RWPE1 (cell line): ENCODE measurements around the gene TYRO3.
"Not testable (repeated sequence)": the region's sequence is repeated elsewhere in the genome, so short reads cannot be mapped to it uniquely, and the experiment has no call there.

ENCODE experiments used
- CTCF ChIA-PET: fragments of 350-600 bp; sonication (Branson Sonifier 250); formaldehyde crosslinking; extraction: SDS; loops from one replicate; lab custom pipeline; 2021; lab: Yijun Ruan, JAX
- POLR2A ChIA-PET: fragments of 400-600 bp; formaldehyde crosslinking; extraction: SDS; loops from one replicate; lab custom pipeline; 2020; ENCODE audit warnings: antibody characterized with exemption; ENCODE audit not compliant: low non-redundant PET; lab: Yijun Ruan, JAX
- DNase-seq: peaks from one replicate; pipeline ENCODE4 v3.0.0; 2012; ENCODE audit warnings: low spot score
- H3K27ac ChIP-seq: fragments of 450-650 bp; 2 replicates; pipeline ENCODE4 v1.5.1; 2017
- CTCF ChIP-seq: fragments of 450-650 bp; conservative IDR thresholded peaks from 2 replicates; pipeline ENCODE4 v1.5.1; 2017; ENCODE audit warnings: low read depth, mild to moderate bottlenecking

The TYRO3 gene

DNA sequence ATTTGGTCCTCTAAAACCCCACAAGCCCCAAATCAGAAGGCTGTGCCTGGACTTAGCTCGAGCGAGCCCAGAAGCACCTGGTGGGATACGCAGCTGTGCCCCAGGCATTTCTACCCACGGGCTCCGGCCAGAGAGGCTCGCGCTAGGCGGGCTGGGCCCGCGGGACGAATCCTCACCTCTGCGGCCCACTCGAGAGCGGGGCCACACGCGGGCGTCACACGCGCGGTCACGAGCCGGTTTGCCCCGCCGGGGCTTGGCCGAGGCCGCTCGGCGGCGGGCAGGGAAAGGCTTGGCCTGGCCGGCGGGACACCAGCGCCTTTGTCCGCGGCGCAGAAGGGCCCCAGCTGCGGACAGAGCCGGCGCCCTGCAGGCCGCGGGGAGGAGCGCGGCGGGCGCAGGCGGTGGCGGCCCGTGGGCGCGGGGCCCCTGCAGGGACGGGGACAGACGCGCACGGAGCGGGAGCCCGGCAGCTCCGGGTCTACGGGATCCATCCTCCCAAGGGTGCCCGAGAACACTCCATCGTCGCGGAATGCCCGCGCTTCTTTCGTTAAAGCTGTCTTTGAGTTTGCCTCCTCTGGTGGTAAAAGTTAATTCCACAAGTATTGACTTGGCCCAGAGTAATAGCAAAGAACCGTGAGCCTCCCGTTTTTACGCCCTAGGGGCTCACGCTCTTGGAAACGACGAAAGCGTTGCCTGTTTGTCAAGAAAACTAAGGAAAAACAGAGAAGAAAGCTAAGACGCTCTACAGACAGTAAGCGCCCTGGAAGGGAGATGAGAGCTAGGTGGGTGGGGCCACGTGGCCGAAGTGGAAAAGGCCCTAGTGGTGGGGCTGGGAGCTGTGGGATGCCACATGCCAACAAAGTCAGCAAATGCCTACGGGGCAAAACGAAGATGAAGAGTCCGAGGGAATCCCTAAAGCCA is 26.4 kb downstream of the TYRO3 start:
- ChIA-PET CTCF (interaction anchor here (0.6 to 2.3 kb wide), 8 partner anchors 9 to 119 kb away, joined by 3 to 10 read pairs (median 6); partner anchors contain the start of gene MGA), POLR2A (no interaction called here)

DNA sequence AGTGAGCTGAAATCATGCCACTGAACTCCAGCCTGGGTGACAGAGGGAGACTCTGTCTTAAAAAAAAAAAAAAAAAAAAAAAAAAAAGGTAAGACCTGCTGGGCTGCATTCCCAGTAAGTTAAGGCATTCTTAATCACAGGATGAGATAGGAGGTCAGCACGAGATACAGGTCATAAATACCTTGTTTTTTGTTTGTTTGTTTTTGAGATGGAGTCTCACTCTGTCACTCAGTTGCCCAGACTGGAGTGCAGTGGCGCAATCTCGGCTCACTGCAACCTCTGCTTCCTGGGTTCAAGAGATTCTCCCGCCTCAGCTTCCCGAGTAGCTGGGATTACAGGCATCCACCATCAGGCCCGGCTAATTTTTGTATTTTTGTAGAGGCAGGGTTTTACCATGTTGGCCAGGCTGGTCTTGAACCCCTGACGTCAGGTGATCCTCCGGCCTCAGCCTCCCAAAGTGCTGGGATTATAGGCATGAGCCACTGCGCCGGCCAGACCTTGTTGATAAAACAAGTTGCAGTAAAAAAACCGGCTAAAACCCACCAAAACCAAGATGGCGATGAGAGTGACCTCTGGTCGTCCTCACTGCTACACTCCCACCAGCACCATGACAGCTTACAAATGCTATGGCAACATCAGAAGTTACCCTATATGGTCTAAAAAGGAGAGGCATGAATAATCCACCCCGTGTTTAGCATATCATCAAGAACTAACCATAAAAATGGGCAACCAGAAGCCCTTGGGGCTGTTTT is 27.7 kb downstream of the TYRO3 start:
- H3K27ac ChIP-seq, DNase-seq, POLR2A ChIA-PET: not testable (repeated sequence)
- CTCF ChIA-PET = interaction anchor here (1.1 to 2.3 kb wide), 2 partner anchors 20 to 121 kb away, joined by 5 to 10 read pairs; no protein-coding TSS in a partner anchor

More for the DNA sequence above, 26.4 kb downstream of the TYRO3 start:
- TF ChIP-seq CTCF = peak; percentile 67
- H3K27ac ChIP-seq = peak overlapping the region; percentile 39
- DNase-seq = peak; percentile 53

GRCh38 chr15:41589018-41589417 is 30.0 kb downstream of the TYRO3 start:
- H3K27ac ChIP-seq, POLR2A ChIA-PET, DNase-seq, CTCF ChIA-PET: not testable (repeated sequence)

DNA sequence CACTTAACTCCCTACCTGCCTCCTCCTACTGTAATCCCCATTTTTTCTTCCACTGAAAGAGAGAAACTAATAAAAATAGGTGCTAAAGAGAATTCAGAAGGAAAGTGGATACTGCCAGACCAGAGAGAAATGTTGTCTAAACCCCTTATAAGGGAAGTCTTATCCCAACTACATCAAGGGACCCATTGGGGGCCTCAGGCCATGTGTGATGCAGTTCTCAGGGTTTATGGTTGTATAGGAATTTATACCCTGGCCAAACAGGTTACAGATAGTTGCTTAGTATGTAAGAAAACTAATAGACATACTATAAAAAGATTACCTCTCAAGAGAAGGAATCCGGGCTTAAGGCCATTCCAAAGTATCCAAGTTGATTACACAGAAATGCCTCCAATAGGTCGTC is 30.6 kb downstream of the TYRO3 start:
- DNase-seq, POLR2A ChIA-PET, CTCF ChIA-PET, H3K27ac ChIP-seq: not testable (repeated sequence)

DNA sequence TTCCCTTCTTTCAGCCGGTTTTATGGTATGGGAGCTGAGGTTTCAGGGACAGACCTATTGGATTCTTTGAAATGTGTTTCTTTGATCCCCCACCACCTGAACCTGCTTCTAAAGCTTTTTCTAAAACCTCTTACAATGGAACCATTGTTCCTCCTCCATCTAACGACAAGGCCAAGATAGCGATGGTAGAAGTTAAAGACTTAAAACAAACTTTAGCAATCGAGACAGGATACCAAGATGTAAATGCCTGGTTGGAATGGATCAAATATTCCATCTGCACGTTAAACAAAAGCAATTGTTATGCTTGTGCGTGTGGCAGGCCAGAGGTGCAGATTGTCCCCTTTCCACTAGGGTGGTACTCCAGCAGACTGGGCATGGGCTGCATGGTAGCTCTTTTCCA is 32.2 kb downstream of the TYRO3 start:
- CTCF ChIA-PET = interaction anchor here (1.6 kb wide), 1 partner anchor 34 kb away, joined by 4 read pairs; no protein-coding TSS in a partner anchor
- POLR2A ChIA-PET, H3K27ac ChIP-seq: not testable (repeated sequence)

GRCh38 chr15:41592718-41593117 is 33.7 kb downstream of the TYRO3 start:
- H3K27ac ChIP-seq, POLR2A ChIA-PET: not testable (repeated sequence)
- CTCF ChIA-PET = interaction anchor here (2.3 kb wide), 1 partner anchor 11 kb away, joined by 10 read pairs; no protein-coding TSS in a partner anchor
- peak; percentile 55 for DNase-seq

More for the DNA sequence above, 32.2 kb downstream of the TYRO3 start:
- not testable (repeated sequence) for DNase-seq

GRCh38 chr15:41594801-41595746 is 36.1 kb downstream of the TYRO3 start:
- H3K27ac ChIP-seq = no peak overlapping the region
- no peak for DNase-seq
- POLR2A ChIA-PET = no interaction called here
- TF ChIP-seq CTCF = no peak
- CTCF ChIA-PET = interaction anchor here (1.0 to 2.3 kb wide), 2 partner anchors 9 to 80 kb away, joined by 3 to 10 read pairs; no protein-coding TSS in a partner anchor

DNA sequence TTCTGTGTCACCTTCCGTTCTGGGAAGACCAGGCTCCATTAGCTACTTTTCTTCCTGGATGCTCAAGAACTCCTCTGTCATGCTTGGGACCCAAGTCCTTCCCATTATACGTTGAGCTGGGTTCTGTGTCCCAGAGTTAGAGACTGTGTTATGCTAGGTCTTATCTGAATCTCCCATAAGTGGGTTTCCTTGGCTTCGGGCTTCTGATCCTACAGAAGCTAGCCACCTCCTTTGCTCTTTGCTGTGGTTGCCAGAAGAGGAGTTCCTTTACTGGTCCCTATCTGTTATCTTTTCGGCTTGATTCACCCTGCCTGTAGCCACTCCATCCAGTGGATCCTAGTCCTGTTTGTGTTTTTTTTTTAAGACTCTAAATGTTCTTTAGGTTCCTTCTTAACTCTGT is 38.0 kb downstream of the TYRO3 start:
- TF ChIP-seq CTCF = no peak
- no peak for DNase-seq
- ChIA-PET POLR2A (interaction anchor here (0.6 kb wide), 1 partner anchor 265 kb away, joined by 3 read pairs; the partner anchor contains the start of gene OIP5), CTCF (no interaction called here)
- no peak overlapping the region for H3K27ac ChIP-seq
